K562 (cell line): ENCODE data around the gene SRI. TPM values are rescaled to one million over a fixed set of nuclear protein-coding genes. Genes with fewer than 3 reads are reported as not detected.

Experiments used
- ATAC-seq: fragments of 200-7000 bp; cut with Tn5 transposase; 3 replicates; pipeline ENCODE4 v1.9.1; 2020; ENCODE audit warnings: moderate library complexity
- BruUV-seq: library from RNA; stranded (reverse); fragments of 400-500 nt; replicated peaks from 2 replicates; lab custom pipeline; 2021; lab: Mats Ljungman, UMichigan
- CTCF ChIA-PET: fragments of 300-600 bp; formaldehyde crosslinking; extraction: SDS; loops from one replicate; lab custom pipeline; 2021; ENCODE audit warnings: low intra/inter-chr PET ratio; lab: Yijun Ruan, JAX
- POLR2A ChIA-PET: fragments of 300-600, 350-650 bp; sonication (Branson Sonifier 250); formaldehyde crosslinking; extraction: SDS; loops from one replicate; lab custom pipeline; 2021; ENCODE audit warnings: antibody characterized with exemption, inconsistent platforms; lab: Yijun Ruan, JAX
- DNase-seq, 4 experiments: peaks; one replicate each; pipeline versions ENCODE4 v3.0.0 to v3.0.0-alpha.2; 2011 to 2018; ENCODE audit warnings: low spot score in 3 of 4, mixed read lengths in 3 of 4; ENCODE audit errors: extremely low read depth in 1 of 4
- FAIRE-seq: peaks from 2 replicates; lab custom pipeline; 2011; peaks lifted over from hg19 to GRCh38; lab: Jason Lieb, UNC
- H2AFZ ChIP-seq: 2 replicates; pipeline ENCODE4 v1.6.0; 2011; ENCODE audit warnings: low read depth, low read length, control low read depth, inconsistent platforms
- H3K27ac ChIP-seq: fragments of 200-600 bp; 3 replicates; pipeline ENCODE4 v1.8.0; 2011; ENCODE audit warnings: low read depth, mild to moderate bottlenecking, control low read depth, inconsistent platforms, low read length, moderate library complexity, mixed read lengths; ENCODE audit errors: extremely low read depth
- H3K27me3 ChIP-seq, 2 experiments: fragments of 300-600 bp in 1 of 2; 2 replicates in 1 of 2; 3 replicates in 1 of 2; pipeline versions ENCODE4 v1.6.0 to v1.8.0; 2011; ENCODE audit warnings: inconsistent platforms in 2 of 2, low read length in 2 of 2, mild to moderate bottlenecking in 1 of 2, mixed read lengths in 1 of 2, moderate library complexity in 1 of 2; ENCODE audit not compliant: control insufficient read depth in 2 of 2, insufficient read depth in 2 of 2
- H3K36me3 ChIP-seq: fragments of 300-600 bp; 3 replicates; pipeline ENCODE4 v1.8.0; 2011; ENCODE audit warnings: mild to moderate bottlenecking, low read length, inconsistent platforms; ENCODE audit not compliant: control insufficient read depth, insufficient read depth
- H3K4me1 ChIP-seq, 2 experiments: fragments of 200-600 bp in 1 of 2; replicated peaks in 1 of 2; 2 replicates in 1 of 2; 3 replicates in 1 of 2; pipeline versions ENCODE4 v1.5.1 to v1.8.0; 2011; ENCODE audit warnings: inconsistent platforms in 2 of 2, low read length in 2 of 2, mild to moderate bottlenecking in 1 of 2, mixed read lengths in 1 of 2, moderate library complexity in 1 of 2; ENCODE audit not compliant: control insufficient read depth in 2 of 2, insufficient read depth in 2 of 2
- H3K4me2 ChIP-seq: 2 replicates; pipeline ENCODE4 v1.6.1; 2011; ENCODE audit warnings: low read length, control low read depth, inconsistent platforms, mixed read lengths; ENCODE audit not compliant: insufficient read depth
- H3K4me3 ChIP-seq: fragments of 200-600 bp; sonication (generic), shearing (Covaris generic); 2 replicates; pipeline ENCODE4 v1.5.1; 2016; ENCODE audit warnings: control low read depth, inconsistent platforms
- H3K79me2 ChIP-seq: fragments of 200-600 bp; 3 replicates; pipeline ENCODE4 v1.8.0; 2011; ENCODE audit warnings: low read length, inconsistent platforms; ENCODE audit not compliant: control insufficient read depth, insufficient read depth
- H3K9ac ChIP-seq, 2 experiments: 2 replicates each; pipeline versions ENCODE4 v1.6.0 to v1.6.1; 2011; ENCODE audit warnings: low read depth in 2 of 2, low read length in 2 of 2, control low read depth in 1 of 2, inconsistent platforms in 1 of 2, mild to moderate bottlenecking in 1 of 2, mixed read lengths in 1 of 2; ENCODE audit not compliant: insufficient read depth in 1 of 2
- H3K9me1 ChIP-seq: one replicate; pipeline ENCODE4 v1.6.0; 2011; ENCODE audit warnings: inconsistent platforms, mild to moderate bottlenecking, low read length, moderate library complexity; ENCODE audit not compliant: control insufficient read depth, insufficient read depth
- H3K9me3 ChIP-seq: replicated peaks from 2 replicates; pipeline ENCODE4 v1.5.1; 2011; ENCODE audit warnings: low read depth, low read length, inconsistent platforms; ENCODE audit not compliant: control insufficient read depth, insufficient read depth
- H4K20me1 ChIP-seq: replicated peaks from 2 replicates; pipeline ENCODE4 v1.6.1; 2011; ENCODE audit warnings: low read length, inconsistent platforms, mixed read lengths; ENCODE audit not compliant: control insufficient read depth, insufficient read depth
- HDAC8 ChIP-seq: fragments of 450-650 bp; IDR thresholded peaks from 2 replicates; pipeline ENCODE4 v1.6.1; 2016; ENCODE audit warnings: mild to moderate bottlenecking, missing genetic modification characterization, moderate library complexity, missing compliant biosample characterization
- SAP30 ChIP-seq: fragments of 200-600 bp; sonication (generic); IDR thresholded peaks from 2 replicates; pipeline ENCODE4 v1.6.1; 2012; ENCODE audit warnings: borderline replicate concordance, low read depth, mild to moderate bottlenecking, moderate library complexity, low read length, control low read depth, inconsistent platforms; ENCODE audit not compliant: insufficient read depth, poor library complexity, severe bottlenecking
- TAF9B ChIP-seq: fragments of 450-650 bp; IDR thresholded peaks from 2 replicates; pipeline ENCODE4 v1.6.1; 2018; ENCODE audit warnings: mild to moderate bottlenecking; ENCODE audit not compliant: partially characterized antibody
- ZBTB2 ChIP-seq: fragments of 450-650 bp; IDR thresholded peaks from 2 replicates; pipeline ENCODE4 v1.6.1; 2016; ENCODE audit warnings: antibody characterized with exemption
- ZNF282 ChIP-seq: sonication (generic); formaldehyde crosslinking; IDR thresholded peaks from 2 replicates; pipeline ENCODE4 v1.8.1; 2023; ENCODE audit warnings: missing genetic modification reagents
- WGBS: fragments of 100-300 bp; shearing (Covaris generic); methylation state at CpG from one replicate; pipeline ENCODE4 v1.1.6; 2016; ENCODE audit warnings: low coverage, mixed read lengths; ENCODE audit not compliant: insufficient coverage; ENCODE audit errors: missing lambda C conversion rate; 5-methylcytosine and 5-hydroxymethylcytosine counted together
- in situ Hi-C: fragments of 300-500 bp; cut with MboI; formaldehyde crosslinking; loops from 4 replicates; pipeline ENCODE4 v1.15.0; 2018; ENCODE audit warnings: inconsistent platforms, mixed read lengths
- intact Hi-C: fragments of 100-400 bp; cut with micrococcal nuclease; formaldehyde crosslinking; loops from 2 replicates; pipeline ENCODE4 v1.14.2; 2022
- polyA plus RNA-seq, 8 experiments: library from polyadenylated mRNA; depleted of rRNA in 4 of 8; stranded (reverse) in 5 of 8; unstranded in 3 of 8; fragments of >200 nt; fragmentation: Nextera tagmentation in 2 of 8; fragmentation: Illumina TruSeq in 1 of 8; extraction: Ambion mirVana in 2 of 8; extraction: Trizol in 1 of 8; gene quantifications; 2 replicates each; pipeline versions ENCODE4 v1.2.1 to v1.2.3, GENCODE V29; 2011 to 2014; ENCODE audit warnings: inconsistent platforms in 1 of 8, missing spikeins in 1 of 8
- total RNA-seq, 7 experiments: library from RNA; depleted of rRNA in 6 of 7; stranded (reverse); fragments of >200 nt in 6 of 7; fragmentation: Illumina TruSeq in 2 of 7; extraction: Trizol in 2 of 7; gene quantifications; 2 replicates each; pipeline versions ENCODE4 v1.2.1 to v1.2.3, GENCODE V29; 2011 to 2021; ENCODE audit warnings: low replicate concordance in 1 of 7

SRI gene
- total and polyA plus RNA-seq, 9 of the 15 experiments (the other 6 are each of a cell fraction or from before 2014, with no cell fraction given) = 56.4 to 158 (median 119) TPM

DNA sequence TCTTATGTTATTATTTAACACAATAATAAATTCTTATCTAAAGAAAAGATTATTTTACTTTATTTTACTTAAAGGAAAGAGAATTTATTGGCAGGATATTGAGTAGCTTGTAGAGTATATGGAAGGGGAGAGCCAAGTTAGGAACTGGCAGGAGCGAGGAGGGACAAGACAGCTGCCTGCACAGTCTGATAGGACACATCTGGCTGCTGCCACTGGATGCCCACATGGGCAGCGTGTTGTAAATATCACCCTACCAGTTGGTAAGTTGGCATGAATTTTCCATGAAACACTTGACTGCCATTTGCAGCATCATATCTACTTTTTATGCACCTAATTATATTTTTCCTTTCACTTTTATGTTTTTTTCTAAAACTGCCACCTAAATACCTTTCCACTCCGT lies 19.6 kb downstream of the SRI start:
- POLR2A ChIA-PET = no interaction called here
- Histone ChIP-seq H3K79me2 (no peaks in the 10 kb centered on the region), H3K9ac (no peak overlapping the region), H3K27ac (no peak overlapping the region), H3K4me2 (no peak overlapping the region), H3K9me1 (no peaks in the 10 kb centered on the region), H3K9me3 (no peaks in the 10 kb centered on the region), H3K36me3 (peaks cover 22% of the 10 kb centered on the region), H3K4me1 (peaks cover 0 to 8% of the 10 kb centered on the region in 2 experiments; a peak in 2 of 5 replicates), H2AFZ (no peak overlapping the region), H3K27me3 (0 out of 5 replicates have a peak, but pooled peaks cover 0 to 5% of the 10 kb centered on the region in 2 experiments), H4K20me1 (no peaks in the 10 kb centered on the region), H3K4me3 (no peak overlapping the region)
- intact Hi-C loops (no loop called here), in situ Hi-C loops (no loop called here)
- no peak for ATAC-seq
- no peak for FAIRE-seq
- 56% methylated on average over 3 of the region's 3 CpGs for WGBS
- DNase-seq = no peak
- CTCF ChIA-PET = no interaction called here
- TF ChIP-seq ZBTB2 (no peak), SAP30 (no peak), HDAC8 (tag) (no peak)
- BruUV-seq = no TSS peak

DNA sequence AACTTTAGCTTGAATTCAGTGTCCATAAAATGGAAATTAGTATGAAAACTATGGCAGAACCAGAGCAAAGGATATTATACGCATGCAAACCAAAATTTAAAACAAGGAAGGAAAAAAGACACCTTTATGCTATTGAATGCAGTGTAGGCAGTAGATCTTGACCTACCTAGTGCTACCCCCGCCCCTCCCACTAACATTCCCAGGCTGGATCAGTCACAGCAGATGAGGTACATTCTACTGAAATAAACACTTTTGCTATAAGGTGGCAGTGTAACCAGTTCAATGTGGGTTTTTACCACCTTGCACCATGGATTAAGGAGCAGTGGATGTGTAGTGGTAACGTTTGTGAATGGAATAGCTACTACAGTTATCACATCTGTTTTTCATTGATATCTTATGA lies 27.9 kb downstream of the SRI start:
- FAIRE-seq = no peak
- WGBS = 0% methylated on average over 3 of the region's 3 CpGs
- H3K36me3 ChIP-seq = no peaks in the 10 kb centered on the region
- ATAC-seq = no peak
- H3K79me2 ChIP-seq = no peaks in the 10 kb centered on the region
- DNase-seq = no peak
- H3K9me3 ChIP-seq = no peaks in the 10 kb centered on the region
- POLR2A ChIA-PET = no interaction called here
- no peaks in the 10 kb centered on the region for H3K9me1 ChIP-seq
- H3K27ac ChIP-seq = no peak overlapping the region
- H3K4me3 ChIP-seq = no peak overlapping the region
- no peak overlapping the region for H2AFZ ChIP-seq
- BruUV-seq = no TSS peak
- no peaks in the 10 kb centered on the region for H3K4me1 ChIP-seq
- intact Hi-C loops = no loop called here
- no peak for TF ChIP-seq ZNF282 (CRISPR knock-in tag)
- no peak for TF ChIP-seq TAF9B
- no peaks in the 10 kb centered on the region for H4K20me1 ChIP-seq
- no peak overlapping the region for H3K9ac ChIP-seq
- H3K4me2 ChIP-seq = no peak overlapping the region
- CTCF ChIA-PET = no interaction called here
- in situ Hi-C loops = no loop called here
- no peaks in the 10 kb centered on the region; a peak in 1 of 5 replicates for H3K27me3 ChIP-seq
